Islet precursor cell (in vitro differentiated cells): ENCODE data around the gene THBS1.

ENCODE experiments used
- DNase-seq: peaks from one replicate; pipeline ENCODE4 v3.0.0-alpha.2; 2018

The THBS1 gene

DNA sequence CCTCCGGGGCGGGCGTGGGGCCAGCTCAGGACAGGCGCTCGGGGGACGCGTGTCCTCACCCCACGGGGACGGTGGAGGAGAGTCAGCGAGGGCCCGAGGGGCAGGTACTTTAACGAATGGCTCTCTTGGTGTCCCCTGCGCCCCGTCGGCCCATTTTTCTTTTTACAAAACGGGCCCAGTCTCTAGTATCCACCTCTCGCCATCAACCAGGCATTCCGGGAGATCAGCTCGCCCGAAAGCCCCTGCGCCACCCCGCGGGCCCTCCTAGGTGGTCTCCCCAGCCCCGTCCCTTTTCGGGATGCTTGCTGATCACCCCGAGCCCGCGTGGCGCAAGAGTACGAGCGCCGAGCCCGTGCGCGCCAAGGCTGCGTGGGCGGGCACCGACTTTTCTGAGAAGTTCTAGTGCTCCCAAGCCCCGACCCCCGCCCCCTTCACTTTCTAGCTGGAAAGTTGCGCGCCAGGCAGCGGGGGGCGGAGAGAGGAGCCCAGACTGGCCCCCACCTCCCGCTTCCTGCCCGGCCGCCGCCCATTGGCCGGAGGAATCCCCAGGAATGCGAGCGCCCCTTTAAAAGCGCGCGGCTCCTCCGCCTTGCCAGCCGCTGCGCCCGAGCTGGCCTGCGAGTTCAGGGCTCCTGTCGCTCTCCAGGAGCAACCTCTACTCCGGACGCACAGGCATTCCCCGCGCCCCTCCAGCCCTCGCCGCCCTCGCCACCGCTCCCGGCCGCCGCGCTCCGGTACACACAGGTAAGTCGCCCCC lies at the start of gene THBS1:
THBS1 (plus strand) TSS at position 595 of the 757 bp plus-strand sequence. CDS start 779 bp downstream, outside the sequence.
- peak; percentile 99 for DNase-seq

DNA sequence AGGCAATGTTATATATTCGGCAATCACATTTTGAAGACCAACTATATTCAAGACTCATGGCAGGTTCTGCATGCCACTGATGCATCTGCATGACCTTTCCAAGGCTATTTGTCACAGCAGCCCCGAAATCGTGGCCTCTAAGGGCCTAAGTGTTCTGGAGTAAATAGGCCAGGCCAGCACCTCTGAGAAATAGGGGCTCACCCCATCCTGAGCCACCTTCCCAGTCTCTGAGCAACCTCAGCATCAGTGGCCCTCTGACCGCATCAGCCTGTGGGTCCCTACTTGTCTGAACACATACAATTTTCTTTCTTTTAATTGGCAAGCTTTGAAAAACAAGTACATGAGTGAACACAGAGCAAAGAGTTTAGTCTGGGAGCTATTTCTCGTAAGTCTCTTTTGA lies 45.9 kb upstream of the THBS1 start:
- DNase-seq: no peak

DNA sequence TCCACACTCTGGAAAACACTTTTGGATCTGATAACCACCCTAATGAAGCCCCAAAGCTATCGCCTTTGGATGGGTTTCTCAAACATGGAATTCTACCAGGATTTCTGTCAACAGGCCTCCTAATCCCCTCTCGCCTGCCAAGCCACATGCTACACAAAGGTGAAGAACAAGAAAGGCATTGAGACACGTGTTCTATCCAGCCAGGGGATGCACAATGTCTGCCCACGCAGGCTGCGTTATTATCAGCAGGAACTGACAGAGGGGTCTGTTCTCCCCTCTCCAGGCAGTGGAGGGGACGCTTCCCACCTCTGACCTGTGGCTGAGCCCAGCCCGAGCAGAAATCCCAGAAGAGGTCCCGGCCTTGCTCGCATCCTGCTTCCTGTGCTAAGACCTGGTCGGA lies 45.4 kb upstream of the THBS1 start:
- no peak for DNase-seq

DNA sequence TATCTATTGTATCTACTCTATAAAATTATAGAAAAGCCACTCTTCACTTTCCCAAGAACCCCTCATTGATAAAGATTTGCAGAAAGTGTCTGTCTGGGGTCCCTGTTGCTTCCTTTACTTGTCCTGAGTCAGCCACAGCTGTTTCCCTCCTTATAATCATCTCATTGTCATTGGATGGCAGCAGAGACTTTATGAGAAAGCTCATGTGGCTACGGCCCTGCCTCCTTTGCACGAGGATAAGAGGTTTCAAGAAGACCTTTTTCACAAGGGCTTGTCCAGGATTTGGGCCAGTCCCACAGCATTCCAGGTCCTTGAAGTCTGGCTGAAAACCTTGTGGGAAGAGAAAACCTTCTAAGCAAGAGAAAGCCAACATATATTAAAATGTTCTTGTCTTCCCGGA lies 41.9 kb upstream of the THBS1 start:
- no peak for DNase-seq

DNA sequence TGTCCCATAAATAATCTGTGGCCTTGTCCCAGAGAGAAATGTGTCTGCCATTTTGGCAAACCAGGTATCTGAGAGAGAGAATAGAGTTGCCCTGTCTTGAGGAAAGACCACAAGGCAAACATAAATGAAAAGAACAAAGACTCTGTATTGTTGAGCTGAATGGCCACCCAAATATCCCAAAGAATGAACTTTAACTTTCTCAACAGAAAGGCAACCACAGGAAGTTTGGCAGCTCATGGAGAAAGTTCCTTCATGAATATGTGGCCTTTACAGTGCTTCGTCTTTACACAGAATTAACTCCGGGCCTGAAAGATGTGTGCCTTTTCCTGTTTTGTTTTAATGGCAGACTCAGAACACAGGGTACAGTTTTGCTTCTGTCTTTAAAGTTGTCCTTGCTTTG lies 41.4 kb upstream of the THBS1 start:
- DNase-seq: no peak

DNA sequence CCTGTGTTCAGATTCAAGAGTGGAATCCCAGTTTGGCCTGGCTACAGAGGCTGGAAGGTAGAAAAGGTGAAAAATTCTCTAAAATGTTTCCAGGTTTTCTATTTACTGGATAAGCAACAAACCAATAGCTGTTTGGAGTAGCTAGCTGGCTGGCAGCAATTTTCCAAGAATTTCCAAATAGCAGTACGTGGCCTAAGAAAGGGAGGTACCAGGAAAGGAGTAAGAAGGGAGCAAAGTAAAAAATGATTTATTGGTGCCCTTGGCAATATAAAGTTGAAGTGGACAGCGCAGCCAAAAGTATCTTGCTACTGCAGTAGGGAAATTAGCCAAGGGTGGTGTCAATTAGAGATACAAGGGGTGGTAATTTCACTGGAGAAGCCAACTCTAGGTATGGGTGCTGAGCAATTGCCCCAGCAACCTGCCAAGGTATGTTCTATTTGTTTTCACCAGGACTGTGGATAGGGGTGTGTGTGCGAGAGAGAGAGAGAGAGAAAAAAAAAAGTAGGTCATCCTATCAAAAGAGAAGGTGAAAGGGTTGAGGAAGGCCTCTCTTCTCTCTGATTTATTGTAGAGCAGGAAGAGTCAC lies 40.8 kb upstream of the THBS1 start:
- DNase-seq: no peak

DNA sequence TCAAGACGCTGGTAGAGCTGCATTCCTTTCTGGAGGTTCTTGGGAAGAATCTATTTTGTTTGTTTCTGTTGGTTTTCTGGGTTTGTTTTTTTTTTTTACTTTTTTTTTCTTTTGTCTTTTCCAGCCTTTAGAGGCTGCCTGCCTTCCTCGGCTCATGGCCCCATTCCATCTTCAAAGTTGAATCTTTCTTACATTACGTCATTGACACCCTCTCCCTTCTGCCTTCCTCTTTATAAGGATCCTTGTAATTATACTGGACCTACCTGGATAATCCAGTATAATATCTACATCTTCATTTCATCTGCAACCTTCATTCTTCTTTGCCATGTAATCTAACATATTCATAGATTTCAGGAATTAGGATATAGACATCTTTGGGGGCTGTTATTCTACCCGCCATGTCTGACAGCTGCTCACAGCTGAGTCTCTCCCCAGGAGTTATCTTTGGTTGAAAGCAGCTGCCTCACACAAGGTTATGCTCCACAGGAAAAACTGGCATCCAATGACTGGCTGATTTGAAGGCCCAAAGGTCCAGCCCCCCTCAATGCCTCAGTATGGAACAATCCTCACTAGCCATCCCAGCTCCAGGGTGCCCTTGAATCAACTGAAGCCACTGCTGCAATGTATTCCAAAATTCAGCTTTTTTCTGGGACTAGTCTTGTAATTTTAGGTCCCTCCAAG lies 38.4 kb upstream of the THBS1 start:
- no peak for DNase-seq

DNA sequence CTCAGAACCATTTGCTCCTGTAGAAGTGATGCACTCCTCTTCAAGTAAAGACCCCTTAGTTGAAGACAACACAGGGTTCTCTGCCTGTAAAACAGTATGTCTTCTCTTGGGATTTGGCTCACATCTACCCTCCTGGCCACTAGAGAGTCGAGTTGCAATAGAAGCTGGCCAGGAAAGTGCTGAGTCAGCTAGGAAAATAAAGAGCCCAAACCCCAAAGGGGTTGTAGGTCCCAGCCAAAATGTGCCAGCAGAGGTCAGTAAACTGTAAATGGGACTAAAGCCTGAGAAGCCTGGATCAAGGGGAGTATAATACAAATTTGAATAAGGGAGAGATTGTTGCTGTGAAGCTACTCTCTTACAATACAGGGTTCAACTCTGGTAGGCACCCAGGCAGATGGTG lies 37.2 kb upstream of the THBS1 start:
- DNase-seq: no peak

DNA sequence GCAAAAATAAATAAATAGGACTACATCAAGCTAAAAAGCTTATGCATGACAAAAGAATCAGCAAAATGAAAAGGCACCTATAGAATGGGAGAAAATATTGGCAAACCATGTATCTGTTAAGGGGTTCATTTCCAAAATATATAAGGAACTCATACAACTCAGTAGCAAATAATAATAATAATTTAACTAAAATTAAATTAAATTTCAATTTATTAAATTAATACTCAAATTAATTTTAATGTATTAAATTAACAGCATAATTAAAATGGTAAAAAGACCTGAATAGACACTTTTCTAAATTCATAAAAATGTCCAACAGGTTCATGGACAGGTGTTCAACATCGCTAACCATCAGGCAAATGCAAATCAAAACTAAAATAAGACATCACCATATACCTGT lies 34.0 kb upstream of the THBS1 start:
- DNase-seq: no peak

DNA sequence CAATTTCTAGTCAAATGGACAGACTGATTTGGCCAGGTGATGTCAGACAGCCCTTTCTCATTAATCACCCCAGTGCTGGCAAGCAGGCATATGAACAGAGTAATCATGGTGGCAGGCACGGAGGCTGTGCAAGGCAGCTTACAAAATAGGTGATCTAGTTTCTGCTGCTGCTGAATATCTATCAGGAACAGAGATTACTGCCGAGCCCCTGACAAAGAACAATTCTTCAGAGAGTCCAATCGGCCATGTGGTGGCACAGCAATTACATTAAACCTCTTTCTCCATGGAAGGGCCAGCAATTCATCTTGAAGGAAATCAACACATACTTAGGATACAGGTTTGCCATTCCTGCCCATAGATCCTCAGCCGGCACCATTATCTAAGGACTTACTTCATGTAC lies 32.3 kb upstream of the THBS1 start:
- DNase-seq: no peak

DNA sequence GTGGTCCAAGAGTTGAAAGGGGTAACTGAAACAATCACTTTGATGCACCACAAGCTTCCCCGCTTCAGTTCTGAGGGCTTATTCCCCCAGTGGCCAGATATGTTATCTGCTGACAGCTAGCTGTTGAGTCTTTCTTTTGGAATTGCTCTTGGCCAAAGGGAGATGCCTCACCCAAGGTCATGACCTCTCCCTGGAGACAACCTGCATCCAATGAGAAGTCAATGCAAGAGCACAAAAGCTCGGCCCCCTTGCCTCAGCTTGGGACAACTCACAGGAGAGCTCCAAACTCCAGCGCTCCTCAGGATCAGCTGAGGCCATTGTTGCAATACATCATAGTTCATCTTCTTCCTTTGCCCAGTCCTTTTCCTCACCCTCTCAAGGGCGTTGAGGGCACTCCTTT lies 31.0 kb upstream of the THBS1 start:
- DNase-seq: no peak

DNA sequence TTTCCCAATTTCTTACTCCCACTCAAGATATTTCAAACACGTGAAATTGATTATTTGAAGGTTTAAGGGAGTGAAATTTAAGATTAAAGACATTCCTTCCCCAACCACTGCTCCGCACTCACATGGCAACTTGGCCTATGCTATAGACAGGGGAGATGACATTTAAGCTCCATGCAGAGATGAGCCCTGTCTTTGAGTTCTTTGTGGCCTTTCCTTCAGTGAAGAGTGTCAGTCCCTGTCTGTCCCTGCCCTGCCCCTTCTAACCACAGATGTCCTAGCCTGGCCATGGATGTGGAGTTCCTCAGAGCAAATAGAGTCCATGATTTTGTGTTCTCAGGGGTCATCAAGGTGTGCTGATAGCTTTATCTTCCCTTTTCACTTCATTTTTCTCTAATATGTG lies 29.4 kb upstream of the THBS1 start:
- no peak for DNase-seq

DNA sequence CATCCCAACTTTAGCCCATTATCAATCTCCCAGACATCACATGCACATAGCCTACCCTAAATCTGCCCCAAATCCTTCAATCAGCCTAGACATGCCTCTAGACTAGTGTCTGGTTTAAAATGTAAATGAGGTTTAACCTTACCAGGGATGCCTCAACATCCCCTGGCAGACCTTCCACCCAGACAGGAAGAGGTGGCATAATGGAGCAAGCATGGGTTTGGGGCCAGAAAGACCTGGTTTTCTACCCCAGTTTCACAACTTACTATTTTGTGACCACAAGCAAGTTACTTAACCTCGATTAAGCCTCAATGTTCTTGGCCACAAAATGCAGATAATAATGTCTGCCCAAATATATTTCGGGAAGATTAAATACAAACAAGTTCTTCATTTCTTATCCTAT lies 28.3 kb upstream of the THBS1 start:
- DNase-seq: no peak

DNA sequence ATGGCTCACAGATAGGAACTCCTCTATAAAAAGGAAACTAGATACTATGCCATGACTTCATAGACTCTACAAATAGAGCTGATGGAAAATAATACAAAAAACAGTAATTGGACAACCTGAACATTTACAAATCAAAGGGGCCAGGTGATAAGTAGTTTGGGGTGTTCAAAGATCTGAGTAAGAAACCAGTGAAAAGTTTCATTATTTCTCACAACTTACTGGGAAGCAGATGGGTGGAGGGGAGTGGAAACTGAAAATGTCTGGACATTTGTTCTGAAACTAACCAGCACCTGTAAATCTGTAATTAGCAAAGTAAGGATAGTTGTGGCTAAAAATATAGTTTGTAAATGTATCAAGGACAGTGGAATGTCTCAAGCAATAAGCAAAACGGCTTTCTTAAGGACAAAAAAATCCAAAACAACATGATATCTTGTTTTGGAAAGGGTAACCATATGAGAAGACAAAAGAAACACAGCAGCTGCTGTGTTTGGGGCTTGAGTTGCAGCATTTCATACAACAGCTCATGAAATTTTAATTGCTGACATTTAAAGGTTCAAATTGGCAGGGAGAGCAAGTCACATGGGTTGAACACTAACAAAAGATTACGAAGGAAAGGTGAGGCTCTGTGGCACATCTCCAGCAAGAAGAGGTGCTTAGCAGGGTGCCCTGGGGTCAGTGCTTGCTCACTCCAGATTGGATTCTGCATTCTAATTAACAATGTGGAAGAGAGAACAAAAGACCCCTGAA lies 26.8 kb upstream of the THBS1 start:
- DNase-seq: no peak

DNA sequence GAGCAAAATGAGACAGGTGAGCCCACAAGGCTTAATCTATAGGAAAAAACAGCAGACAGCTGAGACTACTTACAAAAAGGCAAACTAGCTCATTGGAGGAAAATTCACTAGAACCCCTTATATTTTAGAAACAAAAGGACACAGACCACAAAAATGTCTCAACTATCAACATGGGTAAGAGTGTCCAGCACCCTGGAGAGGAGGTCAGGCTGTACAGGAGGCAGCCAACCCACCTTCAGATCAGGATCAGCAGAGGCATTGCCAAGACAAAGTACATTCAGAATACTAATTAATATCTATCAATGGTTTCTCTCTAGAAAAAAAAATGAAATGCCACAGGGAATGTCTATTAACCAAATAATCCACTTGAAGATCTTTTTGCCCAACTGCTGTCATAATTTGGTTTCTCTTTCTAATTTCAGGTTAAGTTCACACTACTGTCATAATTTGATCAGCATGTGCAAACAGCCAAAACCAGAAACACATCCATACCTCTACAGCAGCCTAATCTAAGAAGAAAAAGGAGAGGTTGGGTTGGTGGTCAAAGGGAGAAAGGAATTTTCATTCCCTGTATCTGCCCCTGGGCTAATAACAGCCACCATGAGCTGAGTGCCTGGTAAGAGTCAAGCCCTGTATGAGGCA lies 26.0 kb upstream of the THBS1 start:
- no peak for DNase-seq

DNA sequence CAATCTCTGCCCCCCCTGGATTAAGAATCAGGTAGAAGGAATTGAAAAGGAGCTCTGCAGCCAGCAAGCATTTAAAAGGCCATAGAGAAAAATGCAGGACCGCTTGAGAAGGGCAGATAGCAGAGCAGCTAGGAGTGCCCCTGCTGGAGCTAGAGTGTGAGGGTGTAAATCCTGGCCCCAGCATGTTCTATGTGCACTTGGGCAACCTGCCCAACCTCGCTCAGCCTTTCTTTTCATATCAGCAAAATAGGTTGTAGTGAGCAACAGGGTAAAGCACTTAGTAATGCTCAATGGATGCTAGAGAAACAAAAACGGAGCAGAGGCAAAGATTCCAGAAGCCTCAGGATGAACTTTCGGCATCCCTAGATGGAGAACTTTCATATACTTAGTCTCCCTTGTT lies 25.0 kb upstream of the THBS1 start:
- no peak for DNase-seq

DNA sequence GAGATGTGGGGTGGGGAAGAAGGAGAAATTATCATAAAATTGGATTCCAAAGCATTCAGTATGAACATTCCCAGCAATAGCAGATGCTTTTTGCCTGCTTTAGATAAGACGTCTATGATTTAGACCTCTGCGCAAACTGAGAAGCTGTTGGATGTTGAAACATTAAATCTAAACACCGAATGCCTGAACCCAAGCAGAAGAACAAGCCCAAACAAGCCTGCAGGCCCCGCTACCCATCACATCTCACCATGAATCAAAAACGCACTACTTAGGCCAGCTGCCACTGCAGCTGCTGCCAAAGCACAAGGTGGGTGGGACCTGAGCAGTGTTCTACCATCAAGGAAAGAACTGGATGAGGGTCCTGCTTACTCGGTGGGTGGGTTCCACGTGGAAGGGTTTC lies 24.4 kb upstream of the THBS1 start:
- no peak for DNase-seq

DNA sequence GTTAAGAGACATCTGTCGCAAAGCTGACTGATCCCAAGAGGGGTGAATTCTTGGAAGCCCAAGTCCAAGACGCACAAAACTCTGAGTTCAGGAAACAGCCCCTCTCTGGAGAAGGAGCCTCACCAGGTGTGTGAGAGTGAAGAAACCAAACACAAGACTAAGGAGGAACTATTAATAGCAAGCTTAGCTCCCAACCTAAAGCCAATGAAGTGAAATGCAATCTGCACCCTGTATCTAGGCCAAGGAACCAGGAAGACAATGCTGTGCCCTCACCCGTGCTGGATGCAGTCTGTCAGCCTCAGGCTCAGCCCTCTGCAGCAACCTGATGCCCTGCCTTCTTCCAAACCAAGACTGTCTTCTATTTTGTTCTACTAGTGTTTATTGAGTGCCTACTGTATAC lies 22.5 kb upstream of the THBS1 start:
- DNase-seq: no peak

DNA sequence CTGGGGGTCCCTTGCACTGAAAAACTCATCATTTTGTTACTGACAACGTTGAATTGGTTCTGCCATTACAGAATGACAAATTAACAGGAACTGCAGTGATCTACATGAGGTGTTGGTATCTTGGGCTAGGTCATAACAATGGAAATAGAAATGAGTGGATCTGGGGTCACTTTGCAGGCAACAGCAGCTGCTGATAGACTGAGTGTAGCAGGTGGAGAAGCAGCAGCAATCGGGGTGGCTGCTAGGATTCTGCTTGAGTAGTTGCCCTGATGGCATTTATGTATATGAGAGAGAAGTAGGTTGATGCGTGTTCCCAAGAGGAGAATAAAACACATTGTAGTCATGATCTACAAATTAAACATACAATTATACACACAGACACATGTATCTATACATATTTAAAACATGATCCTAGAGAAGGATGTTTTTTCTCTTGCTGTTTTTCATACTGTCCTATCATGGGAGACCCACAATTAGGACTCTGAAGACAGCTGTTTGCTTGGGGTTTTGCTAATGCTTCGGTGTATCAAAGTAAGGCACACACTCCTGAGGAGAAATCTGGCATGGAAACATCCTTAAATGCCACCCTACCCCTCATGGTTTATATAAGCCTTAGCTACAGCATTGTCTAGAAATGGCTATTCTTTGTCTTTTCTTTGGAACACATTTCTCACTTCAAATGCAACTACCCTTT lies 15.8 kb upstream of the THBS1 start:
- no peak for DNase-seq

DNA sequence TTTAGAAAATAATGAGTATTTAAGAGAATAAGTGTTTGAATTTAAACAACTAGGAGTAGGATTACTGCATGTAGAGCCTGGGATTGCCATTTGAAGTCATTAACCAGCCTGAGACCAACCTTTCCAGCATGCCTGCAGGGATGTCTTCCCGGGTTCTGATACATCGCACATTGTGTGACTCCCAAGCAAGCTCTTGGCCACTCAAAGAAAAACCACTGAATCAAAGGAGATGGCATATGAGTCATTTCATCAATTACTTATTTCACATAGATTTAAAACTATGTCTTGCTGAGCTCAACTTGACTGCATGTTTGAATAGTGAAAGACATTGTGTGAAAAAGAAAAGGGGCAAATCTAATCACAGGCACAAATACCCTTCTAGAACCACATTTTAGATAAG lies 15.0 kb upstream of the THBS1 start:
- DNase-seq: no peak

DNA sequence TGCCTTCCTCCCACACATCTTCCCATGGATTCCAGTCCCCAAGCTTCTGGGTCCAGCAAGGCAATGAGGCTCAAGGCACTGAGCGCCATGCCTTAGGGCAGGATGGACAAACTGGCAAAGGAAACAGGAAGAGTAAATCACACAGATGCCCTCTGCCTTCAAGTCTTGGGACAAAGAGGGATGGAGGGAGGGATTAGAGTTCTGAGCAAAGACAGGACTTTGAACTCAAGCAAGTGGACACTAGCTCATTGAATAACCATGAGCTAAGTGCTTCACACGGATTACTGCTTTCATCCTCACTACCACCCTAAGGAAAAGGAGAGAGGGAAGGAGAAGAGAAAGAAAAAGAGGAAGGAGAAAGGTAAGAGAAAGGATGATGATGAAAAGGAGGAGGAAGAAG lies 7.6 kb upstream of the THBS1 start:
- no peak for DNase-seq

DNA sequence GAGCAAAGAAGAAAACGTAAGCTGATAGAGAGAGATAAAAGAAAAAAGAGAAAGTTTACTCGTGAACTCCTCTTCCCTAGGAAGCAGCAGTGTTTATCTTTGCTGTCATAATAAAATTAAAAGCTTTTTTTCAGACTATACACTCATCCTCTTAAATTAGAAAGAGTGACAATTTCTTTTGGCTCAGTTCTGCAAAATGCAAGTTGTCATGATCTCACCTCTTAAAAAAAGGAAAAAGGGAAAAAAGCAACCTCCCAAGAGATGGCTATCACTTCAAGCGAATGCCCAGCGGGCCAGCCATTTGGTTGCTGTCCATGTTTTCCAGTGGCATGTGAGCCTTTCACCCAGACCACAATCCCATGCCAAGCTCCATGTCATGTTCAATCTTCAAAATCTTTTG lies 7.0 kb upstream of the THBS1 start:
- DNase-seq: no peak

DNA sequence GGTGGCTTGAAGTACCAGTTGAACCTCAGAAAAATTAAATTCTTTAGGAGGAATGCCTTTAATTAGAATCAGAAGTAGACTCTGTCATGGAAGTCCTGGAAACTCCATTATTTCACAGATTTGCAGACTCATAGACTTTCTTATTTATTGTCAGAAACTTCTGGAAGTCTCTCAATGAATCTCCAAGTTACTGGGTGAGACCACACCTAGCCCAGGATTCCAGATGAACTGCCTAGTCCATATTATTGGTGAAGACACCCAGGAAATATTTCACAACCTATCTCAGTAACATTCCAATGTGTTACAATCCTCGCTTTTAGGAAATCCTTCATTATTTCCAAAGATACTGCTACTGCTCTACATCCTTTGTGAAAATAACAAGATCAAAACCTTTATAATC lies 6.5 kb upstream of the THBS1 start:
- no peak for DNase-seq
